ENCODE measurements around the gene RHNO1. TPM values are rescaled to one million over a fixed set of nuclear protein-coding genes. Genes with fewer than 3 reads are reported as not detected.

The RHNO1 gene
- total RNA-seq, 1 experiment from 2014 or later: 99.8 TPM

GRCh38 chr12:2891240-2892053 is 14.4 kb downstream of the RHNO1 start:
- peaks cover 15% of the 10 kb centered on the region for H3K4me1 Mint-ChIP-seq (ENCODE audit: low read depth, unreplicated experiment)
- TSS peak; percentile 30 for BruUV-seq (replicated peaks)

GRCh38 chr12:2892246-2892645 is 15.2 kb downstream of the RHNO1 start:
- no peak for TF ChIP-seq CTCF (IDR thresholded peaks at IDR 0.05; ENCODE audit: insufficient read depth in 1 of 2, low read depth in 1 of 2, low read length in 1 of 2, severe bottlenecking in 1 of 2, unreplicated experiment in 1 of 2)
- H3K27me3 ChIP-seq (replicated peaks; ENCODE audit: control insufficient read depth, insufficient read depth, low read length): no peaks in the 10 kb centered on the region
- no peak for DNase-seq
- H3K27ac Mint-ChIP-seq (ENCODE audit: unreplicated experiment): no peak overlapping the region
- ChIA-PET CTCF (interaction anchor here (0.9 to 1.3 kb wide), 2 partner anchors 15 to 149 kb away, joined by 3 read pairs; partner anchors contain the start of genes FOXM1 and RHNO1), POLR2A (interaction anchor here (0.8 kb wide), 1 partner anchor 17 kb away, joined by 4 read pairs; no protein-coding TSS in a partner anchor)
- no TSS peak for BruUV-seq (replicated peaks)
- peaks cover 15% of the 10 kb centered on the region for H3K4me1 Mint-ChIP-seq (ENCODE audit: low read depth, unreplicated experiment)
- H3K4me1 ChIP-seq: peaks cover 18% of the 10 kb centered on the region
- H3K4me3 Mint-ChIP-seq (ENCODE audit: unreplicated experiment): peak overlapping the region; percentile 82
- H3K36me3 Mint-ChIP-seq (ENCODE audit: insufficient read depth, unreplicated experiment): peaks cover 46% of the 10 kb centered on the region
- H3K36me3 ChIP-seq (ENCODE audit: control insufficient read depth, insufficient read depth, low read length): no peaks in the 10 kb centered on the region; the same call in 1 of the 2 replicates
- no peaks in the 10 kb centered on the region for H3K9me3 ChIP-seq
- no peak overlapping the region for H3K4me3 ChIP-seq (ENCODE audit: low read depth, low read length)
- intact Hi-C loops (cut with micrococcal nuclease; ENCODE audit: unreplicated experiment): no loop called here
- no peaks in the 10 kb centered on the region for H3K27me3 Mint-ChIP-seq (ENCODE audit: insufficient read depth, unreplicated experiment)
- no peaks in the 10 kb centered on the region for H3K9me3 Mint-ChIP-seq (ENCODE audit: unreplicated experiment)

More at GRCh38 chr12:2891240-2892053, 14.4 kb downstream of the RHNO1 start:
- intact Hi-C loops (cut with micrococcal nuclease; ENCODE audit: unreplicated experiment): loop anchor here (2.0 kb wide), 2 partner anchors 67 to 79 kb away; partner anchors contain the start of genes ITFG2 and TEAD4
- peaks cover 18% of the 10 kb centered on the region for H3K4me1 ChIP-seq
- Mint-ChIP-seq H3K27me3 (ENCODE audit: insufficient read depth, unreplicated experiment) (no peaks in the 10 kb centered on the region), H3K9me3 (ENCODE audit: unreplicated experiment) (no peaks in the 10 kb centered on the region), H3K4me3 (ENCODE audit: unreplicated experiment) (peak overlapping the region; percentile 82), H3K36me3 (ENCODE audit: insufficient read depth, unreplicated experiment) (peaks cover 47% of the 10 kb centered on the region), H3K27ac (ENCODE audit: unreplicated experiment) (peak overlapping the region; percentile 91)
- H3K9me3 ChIP-seq: no peaks in the 10 kb centered on the region
- CTCF ChIA-PET: interaction anchor here (0.7 to 2.1 kb wide), 6 partner anchors 15 to 150 kb away, joined by 3 to 10 read pairs (median 4); partner anchors contain the start of genes FOXM1 and RHNO1
- no peaks in the 10 kb centered on the region for H3K27me3 ChIP-seq (replicated peaks; ENCODE audit: control insufficient read depth, insufficient read depth, low read length)
- H3K4me3 ChIP-seq (ENCODE audit: low read depth, low read length): peak overlapping the region; percentile 91
- TF ChIP-seq CTCF (IDR thresholded peaks at IDR 0.05; ENCODE audit: insufficient read depth in 1 of 2, low read depth in 1 of 2, low read length in 1 of 2, severe bottlenecking in 1 of 2, unreplicated experiment in 1 of 2): no peak
- POLR2A ChIA-PET: interaction anchor here (0.6 to 1.8 kb wide), 10 partner anchors 8 to 1241 kb away, joined by 3 to 22 read pairs (median 5); partner anchors contain the start of genes FOXM1, RHNO1 and TEAD4
- H3K36me3 ChIP-seq (ENCODE audit: control insufficient read depth, insufficient read depth, low read length): peaks cover 1% of the 10 kb centered on the region
- peak; percentile 69 to 82 for DNase-seq

- POLR2A ChIA-PET: no interaction called here
- peaks cover 15% of the 10 kb centered on the region for H3K4me1 Mint-ChIP-seq (ENCODE audit: low read depth, unreplicated experiment)
- intact Hi-C loops (cut with micrococcal nuclease; ENCODE audit: unreplicated experiment): no loop called here
- H3K4me3 Mint-ChIP-seq (ENCODE audit: unreplicated experiment): peak overlapping the region; percentile 82
- Histone ChIP-seq H3K36me3 (ENCODE audit: control insufficient read depth, insufficient read depth, low read length) (no peaks in the 10 kb centered on the region), H3K4me1 (peaks cover 18% of the 10 kb centered on the region), H3K9me3 (no peaks in the 10 kb centered on the region), H3K27me3 (replicated peaks; ENCODE audit: control insufficient read depth, insufficient read depth, low read length) (no peaks in the 10 kb centered on the region), H3K4me3 (ENCODE audit: low read depth, low read length) (no peak overlapping the region)
- H3K9me3 Mint-ChIP-seq (ENCODE audit: unreplicated experiment): no peaks in the 10 kb centered on the region
- H3K27ac Mint-ChIP-seq (ENCODE audit: unreplicated experiment): peak overlapping the region; percentile 84
- peak in 1 of 2 experiments; percentile 47 for DNase-seq
- H3K27me3 Mint-ChIP-seq (ENCODE audit: insufficient read depth, unreplicated experiment): no peaks in the 10 kb centered on the region
- peaks cover 38% of the 10 kb centered on the region for H3K36me3 Mint-ChIP-seq (ENCODE audit: insufficient read depth, unreplicated experiment)
- no TSS peak for BruUV-seq (replicated peaks)
- no peak for TF ChIP-seq CTCF (IDR thresholded peaks at IDR 0.05; ENCODE audit: insufficient read depth in 1 of 2, low read depth in 1 of 2, low read length in 1 of 2, severe bottlenecking in 1 of 2, unreplicated experiment in 1 of 2)
- CTCF ChIA-PET: interaction anchor here (0.7 to 1.3 kb wide), 2 partner anchors 16 to 111 kb away, joined by 3 read pairs; partner anchors contain the start of genes FOXM1 and RHNO1
These were observed 16.0 kb downstream of the RHNO1 start for GRCh38 chr12:2893007-2893406.

All from Caco-2 (cell line).